Putamen (tissue), 1 donor: ENCODE results near the gene MRNIP.
A peak's percentile ranks its signal among the peaks of the same experiment; 100 is the strongest.
"Not testable (repeated sequence)": the region's sequence is repeated elsewhere in the genome, so short reads cannot be mapped to it uniquely, and the experiment has no call there.

Experiments
- DNase-seq: peaks from one replicate; pipeline ENCODE4 v3.0.0-alpha.2; 2016; ENCODE audit warnings: low spot score

MRNIP gene

GRCh38 chr5:179871533-179871932 is 12.9 kb upstream of the MRNIP start:
- DNase-seq, result not testable (repeated sequence)

- DNase-seq, result no peak
These were observed 12.3 kb upstream of the MRNIP start for GRCh38 chr5:179870952-179871351.

- peak; percentile 28 for DNase-seq
These were observed 11.8 kb upstream of the MRNIP start for GRCh38 chr5:179870403-179870903.

GRCh38 chr5:179869641-179870402 is 11.2 kb upstream of the MRNIP start:
- no peak for DNase-seq

- no peak for DNase-seq
These were observed 10.5 kb upstream of the MRNIP start for GRCh38 chr5:179869101-179869500.

- DNase-seq, result no peak
These were observed 9.9 kb upstream of the MRNIP start for GRCh38 chr5:179868541-179868940.

GRCh38 chr5:179867476-179867875 is 8.9 kb upstream of the MRNIP start:
- no peak for DNase-seq

- no peak for DNase-seq
These were observed 8.5 kb upstream of the MRNIP start for GRCh38 chr5:179867079-179867465.

- DNase-seq, result peak; percentile 11
These were observed 7.8 kb upstream of the MRNIP start for GRCh38 chr5:179866241-179867078.

GRCh38 chr5:179865491-179866240 is 7.0 kb upstream of the MRNIP start:
- peak; percentile 42 for DNase-seq

- DNase-seq, result no peak
These were observed 6.1 kb upstream of the MRNIP start for GRCh38 chr5:179864686-179865085.

- no peak for DNase-seq
These were observed 5.0 kb upstream of the MRNIP start for GRCh38 chr5:179863449-179864085.

GRCh38 chr5:179862891-179863290 is 4.3 kb upstream of the MRNIP start:
- DNase-seq, result no peak

- DNase-seq, result no peak
These were observed 3.7 kb upstream of the MRNIP start for GRCh38 chr5:179862296-179862695.

- no peak for DNase-seq
These were observed 1.7 kb upstream of the MRNIP start for GRCh38 chr5:179860301-179860700.

- peak; percentile 83 for DNase-seq
These were observed 404 bp downstream of the MRNIP start for GRCh38 chr5:179858241-179858585.

- no peak for DNase-seq
These were observed 4.3 kb downstream of the MRNIP start for GRCh38 chr5:179854356-179854755.

GRCh38 chr5:179852993-179853547 is 5.5 kb downstream of the MRNIP start:
- no peak for DNase-seq

- DNase-seq, result no peak
These were observed 17.0 kb downstream of the MRNIP start for GRCh38 chr5:179841621-179842020.

- DNase-seq, result no peak
These were observed 17.9 kb downstream of the MRNIP start for GRCh38 chr5:179840766-179841165.

- DNase-seq, result no peak
These were observed 18.3 kb downstream of the MRNIP start for GRCh38 chr5:179840321-179840720.
